ENCODE results near the gene SLC44A4.

GRCh38 chr6:31905041-31905440, 26.2 kb upstream of the SLC44A4 start:
- TF ChIP-seq CTCF (IDR thresholded peaks at IDR 0.05; ENCODE audit: insufficient read depth, low read depth, low read length) = no peak
- no peak for TF ChIP-seq EZH2 (IDR thresholded peaks at IDR 0.05; ENCODE audit: insufficient read depth, low read length)

All from astrocyte (in vitro differentiated cells and primary cell).